B cell (primary cell): ENCODE results near the gene ZNF438.

Source experiments
- EZH2 ChIP-seq: IDR thresholded peaks from 2 replicates; pipeline ENCODE4 v1.6.1; 2012; ENCODE audit warnings: borderline replicate concordance, low read depth, mild to moderate bottlenecking, moderate library complexity, low read length; ENCODE audit not compliant: insufficient read depth, poor library complexity, severe bottlenecking
- TF ChIP-seq, protein P1 (sequence below): fragments of 200-600 bp; IDR thresholded peaks from one replicate; pipeline ENCODE4 v1.8.0; 2022; ENCODE audit warnings: antibody characterized with exemption, mild to moderate bottlenecking

DNA sequence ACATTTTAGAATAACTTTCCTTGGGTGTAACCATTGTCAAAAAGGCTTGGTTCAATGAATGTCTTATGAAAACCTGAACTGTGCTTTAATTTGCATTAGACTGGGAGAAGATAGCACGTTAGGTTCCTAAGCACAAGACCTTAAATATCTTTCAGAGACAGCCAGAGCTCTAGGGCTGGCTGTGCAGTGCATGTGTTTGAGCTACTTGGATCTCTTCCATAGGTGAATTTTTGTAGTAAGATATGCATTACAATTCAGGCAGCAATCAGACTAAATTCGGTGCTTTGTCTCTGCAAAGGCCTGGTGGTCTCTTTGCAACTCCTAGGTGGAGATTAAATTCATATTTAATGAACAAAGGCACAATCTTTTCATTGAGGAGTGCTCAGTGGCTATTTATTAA is 192.0 kb downstream of the ZNF438 start:
- TF ChIP-seq, protein P1, sequence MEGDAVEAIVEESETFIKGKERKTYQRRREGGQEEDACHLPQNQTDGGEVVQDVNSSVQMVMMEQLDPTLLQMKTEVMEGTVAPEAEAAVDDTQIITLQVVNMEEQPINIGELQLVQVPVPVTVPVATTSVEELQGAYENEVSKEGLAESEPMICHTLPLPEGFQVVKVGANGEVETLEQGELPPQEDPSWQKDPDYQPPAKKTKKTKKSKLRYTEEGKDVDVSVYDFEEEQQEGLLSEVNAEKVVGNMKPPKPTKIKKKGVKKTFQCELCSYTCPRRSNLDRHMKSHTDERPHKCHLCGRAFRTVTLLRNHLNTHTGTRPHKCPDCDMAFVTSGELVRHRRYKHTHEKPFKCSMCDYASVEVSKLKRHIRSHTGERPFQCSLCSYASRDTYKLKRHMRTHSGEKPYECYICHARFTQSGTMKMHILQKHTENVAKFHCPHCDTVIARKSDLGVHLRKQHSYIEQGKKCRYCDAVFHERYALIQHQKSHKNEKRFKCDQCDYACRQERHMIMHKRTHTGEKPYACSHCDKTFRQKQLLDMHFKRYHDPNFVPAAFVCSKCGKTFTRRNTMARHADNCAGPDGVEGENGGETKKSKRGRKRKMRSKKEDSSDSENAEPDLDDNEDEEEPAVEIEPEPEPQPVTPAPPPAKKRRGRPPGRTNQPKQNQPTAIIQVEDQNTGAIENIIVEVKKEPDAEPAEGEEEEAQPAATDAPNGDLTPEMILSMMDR: no peak
- no peak for TF ChIP-seq EZH2
